GM12878 (cell line): ENCODE results near the gene IFI30.

Source experiments
- BACH1 ChIP-seq: fragments of 450-650 bp; IDR thresholded peaks from 2 replicates; pipeline ENCODE4 v1.6.1; 2017; ENCODE audit warnings: mild to moderate bottlenecking, borderline replicate concordance
- CTCF ChIP-seq, 3 experiments: IDR thresholded peaks in 2 of 3; conservative IDR thresholded peaks in 1 of 3; 2 replicates each; pipeline ENCODE4 v1.5.1; 2011; ENCODE audit warnings: low read depth in 3 of 3, low read length in 3 of 3, mild to moderate bottlenecking in 3 of 3, control low read depth in 2 of 3, moderate library complexity in 2 of 3, inconsistent platforms in 1 of 3, mixed read lengths in 1 of 3; ENCODE audit not compliant: control insufficient read depth in 2 of 3, insufficient read depth in 1 of 3; ENCODE audit errors: extremely low read depth in 1 of 3
- EZH2 ChIP-seq: IDR thresholded peaks from 2 replicates; pipeline ENCODE4 v1.6.1; 2012; ENCODE audit warnings: low read depth, mild to moderate bottlenecking, control low read depth, inconsistent platforms, low read length, borderline replicate concordance; ENCODE audit not compliant: control insufficient read depth
- IRF3 ChIP-seq: fragments of 450-650 bp; IDR thresholded peaks from 2 replicates; pipeline ENCODE4 v1.6.1; 2014; ENCODE audit warnings: mild to moderate bottlenecking
- PML ChIP-seq: IDR thresholded peaks from 2 replicates; pipeline ENCODE4 v1.6.1; 2012; ENCODE audit warnings: low read length, inconsistent platforms
- POLR2A ChIP-seq: IDR thresholded peaks from 2 replicates; pipeline ENCODE4 v1.6.1; 2011; ENCODE audit warnings: low read depth, mild to moderate bottlenecking, low read length
- ZBTB11 ChIP-seq: fragments of 450-650 bp; formaldehyde crosslinking; IDR thresholded peaks from 2 replicates; pipeline ENCODE4 v1.5.0; 2022; ENCODE audit warnings: mild to moderate bottlenecking, missing genetic modification characterization
- TF ChIP-seq, protein P1 (sequence below): IDR thresholded peaks from 2 replicates; pipeline ENCODE4 v1.6.1; 2011; ENCODE audit warnings: mild to moderate bottlenecking, low read depth, low read length, moderate library complexity; ENCODE audit not compliant: insufficient replicate concordance
- TF ChIP-seq, protein P2 (sequence below): IDR thresholded peaks from 2 replicates; pipeline ENCODE4 v1.6.1; 2012; ENCODE audit warnings: mild to moderate bottlenecking, low read depth, low read length

DNA sequence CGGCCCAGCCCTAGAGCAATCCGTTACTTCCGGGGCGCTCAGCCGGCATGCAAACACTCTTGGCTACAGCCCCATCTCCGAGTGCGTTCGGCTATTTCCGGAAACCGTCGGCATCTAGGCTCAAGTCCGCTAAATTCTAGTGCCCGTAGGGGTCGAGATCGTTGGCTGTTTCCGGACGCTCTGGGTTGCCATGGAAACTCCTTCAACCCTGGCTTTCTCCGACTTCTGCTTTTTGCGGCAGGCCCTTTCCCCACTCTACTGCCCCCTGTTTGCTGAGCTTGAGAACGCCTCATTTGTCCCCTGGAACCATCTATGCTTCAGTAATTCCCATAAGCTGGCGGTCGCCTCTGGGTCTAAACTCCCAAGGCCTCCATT lies 21.2 kb upstream of the IFI30 start:
- TF ChIP-seq BACH1 (0 out of 2 replicates have a peak, but pooled peaks have one; percentile 10), PML (0 out of 2 replicates have a peak, but pooled peaks have one; percentile 0), POLR2A (peak; percentile 68), CTCF (IDR thresholded peaks at IDR 0.05 in 2 of 3, conservative IDR thresholded peaks at IDR 0.05 in 1 of 3; ENCODE audit: control insufficient read depth in 2 of 3, extremely low read depth in 1 of 3, insufficient read depth in 1 of 3, low read depth in 3 of 3, low read length in 3 of 3) (peak; percentile 79 to 90 (median 85)), EZH2 (no peak), IRF3 (no peak), ZBTB11 (CRISPR knock-in tag) (no peak)
- TF ChIP-seq, protein P1, sequence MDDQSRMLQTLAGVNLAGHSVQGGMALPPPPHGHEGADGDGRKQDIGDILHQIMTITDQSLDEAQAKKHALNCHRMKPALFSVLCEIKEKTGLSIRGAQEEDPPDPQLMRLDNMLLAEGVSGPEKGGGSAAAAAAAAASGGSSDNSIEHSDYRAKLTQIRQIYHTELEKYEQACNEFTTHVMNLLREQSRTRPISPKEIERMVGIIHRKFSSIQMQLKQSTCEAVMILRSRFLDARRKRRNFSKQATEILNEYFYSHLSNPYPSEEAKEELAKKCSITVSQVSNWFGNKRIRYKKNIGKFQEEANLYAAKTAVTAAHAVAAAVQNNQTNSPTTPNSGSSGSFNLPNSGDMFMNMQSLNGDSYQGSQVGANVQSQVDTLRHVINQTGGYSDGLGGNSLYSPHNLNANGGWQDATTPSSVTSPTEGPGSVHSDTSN, result no peak
- TF ChIP-seq, protein P2, sequence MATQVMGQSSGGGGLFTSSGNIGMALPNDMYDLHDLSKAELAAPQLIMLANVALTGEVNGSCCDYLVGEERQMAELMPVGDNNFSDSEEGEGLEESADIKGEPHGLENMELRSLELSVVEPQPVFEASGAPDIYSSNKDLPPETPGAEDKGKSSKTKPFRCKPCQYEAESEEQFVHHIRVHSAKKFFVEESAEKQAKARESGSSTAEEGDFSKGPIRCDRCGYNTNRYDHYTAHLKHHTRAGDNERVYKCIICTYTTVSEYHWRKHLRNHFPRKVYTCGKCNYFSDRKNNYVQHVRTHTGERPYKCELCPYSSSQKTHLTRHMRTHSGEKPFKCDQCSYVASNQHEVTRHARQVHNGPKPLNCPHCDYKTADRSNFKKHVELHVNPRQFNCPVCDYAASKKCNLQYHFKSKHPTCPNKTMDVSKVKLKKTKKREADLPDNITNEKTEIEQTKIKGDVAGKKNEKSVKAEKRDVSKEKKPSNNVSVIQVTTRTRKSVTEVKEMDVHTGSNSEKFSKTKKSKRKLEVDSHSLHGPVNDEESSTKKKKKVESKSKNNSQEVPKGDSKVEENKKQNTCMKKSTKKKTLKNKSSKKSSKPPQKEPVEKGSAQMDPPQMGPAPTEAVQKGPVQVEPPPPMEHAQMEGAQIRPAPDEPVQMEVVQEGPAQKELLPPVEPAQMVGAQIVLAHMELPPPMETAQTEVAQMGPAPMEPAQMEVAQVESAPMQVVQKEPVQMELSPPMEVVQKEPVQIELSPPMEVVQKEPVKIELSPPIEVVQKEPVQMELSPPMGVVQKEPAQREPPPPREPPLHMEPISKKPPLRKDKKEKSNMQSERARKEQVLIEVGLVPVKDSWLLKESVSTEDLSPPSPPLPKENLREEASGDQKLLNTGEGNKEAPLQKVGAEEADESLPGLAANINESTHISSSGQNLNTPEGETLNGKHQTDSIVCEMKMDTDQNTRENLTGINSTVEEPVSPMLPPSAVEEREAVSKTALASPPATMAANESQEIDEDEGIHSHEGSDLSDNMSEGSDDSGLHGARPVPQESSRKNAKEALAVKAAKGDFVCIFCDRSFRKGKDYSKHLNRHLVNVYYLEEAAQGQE, result no peak
